Esophagus squamous epithelium (tissue), 4 donors: Measurements from ENCODE around the gene CDH13.

Source experiments
- POLR2A ChIP-seq, 4 donors: fragments of 450-650 bp; IDR thresholded peaks; one replicate each; pipeline ENCODE4 v1.6.1; 2017; ENCODE audit warnings: antibody characterized with exemption in 4 of 4, mild to moderate bottlenecking in 4 of 4, moderate library complexity in 3 of 4
- TF ChIP-seq, protein P1 (sequence below), 6 experiments: fragments of 450-650 bp in 4 of 6; fragments of 200-600 bp in 2 of 6; sonication (generic) in 2 of 6; IDR thresholded peaks; one replicate each; pipeline ENCODE4 v1.5.1; 2016 to 2019; ENCODE audit warnings: antibody characterized with exemption in 6 of 6, mild to moderate bottlenecking in 4 of 6, moderate library complexity in 4 of 6

DNA sequence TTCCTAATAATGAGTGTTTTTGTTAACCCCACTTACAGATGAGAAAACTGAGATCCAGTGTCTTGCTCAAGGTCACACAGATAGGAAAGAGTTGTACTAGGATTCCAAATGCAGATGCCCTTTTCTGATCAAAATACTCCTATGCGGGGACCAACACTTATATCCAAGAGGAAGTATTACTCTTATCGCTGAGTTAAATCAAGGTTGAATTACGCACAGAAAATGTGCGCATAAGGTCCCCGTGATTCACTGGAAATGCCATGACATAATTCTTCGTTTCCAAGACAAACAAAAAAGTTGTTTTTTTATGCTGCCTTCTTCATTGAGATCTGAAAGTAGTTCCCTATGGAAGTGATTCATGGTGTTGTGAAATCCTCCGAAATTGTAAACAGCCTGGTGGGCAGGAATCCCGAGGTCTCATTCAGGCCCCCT is 717.2 kb downstream of the CDH13 start:
- TF ChIP-seq, protein P1, sequence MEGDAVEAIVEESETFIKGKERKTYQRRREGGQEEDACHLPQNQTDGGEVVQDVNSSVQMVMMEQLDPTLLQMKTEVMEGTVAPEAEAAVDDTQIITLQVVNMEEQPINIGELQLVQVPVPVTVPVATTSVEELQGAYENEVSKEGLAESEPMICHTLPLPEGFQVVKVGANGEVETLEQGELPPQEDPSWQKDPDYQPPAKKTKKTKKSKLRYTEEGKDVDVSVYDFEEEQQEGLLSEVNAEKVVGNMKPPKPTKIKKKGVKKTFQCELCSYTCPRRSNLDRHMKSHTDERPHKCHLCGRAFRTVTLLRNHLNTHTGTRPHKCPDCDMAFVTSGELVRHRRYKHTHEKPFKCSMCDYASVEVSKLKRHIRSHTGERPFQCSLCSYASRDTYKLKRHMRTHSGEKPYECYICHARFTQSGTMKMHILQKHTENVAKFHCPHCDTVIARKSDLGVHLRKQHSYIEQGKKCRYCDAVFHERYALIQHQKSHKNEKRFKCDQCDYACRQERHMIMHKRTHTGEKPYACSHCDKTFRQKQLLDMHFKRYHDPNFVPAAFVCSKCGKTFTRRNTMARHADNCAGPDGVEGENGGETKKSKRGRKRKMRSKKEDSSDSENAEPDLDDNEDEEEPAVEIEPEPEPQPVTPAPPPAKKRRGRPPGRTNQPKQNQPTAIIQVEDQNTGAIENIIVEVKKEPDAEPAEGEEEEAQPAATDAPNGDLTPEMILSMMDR (IDR thresholded peaks at IDR 0.05), result no peak
- no peak for TF ChIP-seq POLR2A (IDR thresholded peaks at IDR 0.05)
